Measurements from ENCODE around the gene CYP27C1.

Gene CYP27C1

DNA sequence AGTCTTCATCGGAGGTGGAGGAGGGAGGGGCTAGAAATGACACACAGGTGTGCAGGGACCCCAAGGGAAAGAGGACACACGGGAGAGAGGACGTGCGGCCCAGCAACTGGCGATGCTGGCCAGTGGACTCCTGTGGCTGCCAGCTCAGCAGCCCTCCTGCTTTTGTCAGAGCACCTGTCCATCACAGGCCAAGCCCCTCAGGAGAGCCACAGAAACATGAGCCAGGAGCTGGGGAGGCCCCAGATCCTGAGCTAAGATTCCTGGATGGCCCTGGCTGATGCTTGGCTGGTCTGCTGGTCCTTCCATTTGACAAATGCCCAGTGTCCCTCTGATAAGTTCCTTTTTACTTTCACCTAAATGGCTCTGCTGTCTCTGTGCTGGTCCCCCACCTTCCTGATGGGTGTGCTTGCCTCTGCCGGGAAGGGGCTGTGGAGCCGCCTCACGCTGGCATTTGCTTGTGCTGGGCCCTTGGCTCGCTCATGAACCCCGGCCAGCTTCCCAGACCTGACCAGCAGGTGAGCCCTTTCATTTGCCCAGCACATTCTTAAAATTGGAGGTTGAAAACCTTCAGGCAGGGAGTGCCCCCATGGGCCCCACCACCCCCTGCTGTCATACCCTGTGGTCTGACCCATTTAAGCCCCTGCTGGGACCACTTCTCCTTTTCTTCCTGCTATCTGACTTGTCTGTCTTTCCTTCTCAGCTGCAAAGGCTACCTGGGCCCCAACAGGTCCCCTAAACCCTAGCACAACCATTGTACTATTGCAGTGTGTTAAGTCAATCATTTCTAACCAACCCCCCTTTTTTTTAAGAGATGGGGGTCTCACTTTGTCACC, 37.3 kb downstream of the CYP27C1 start:
- H3K27me3 Mint-ChIP-seq (ENCODE audit: low read depth, poor library complexity) = peaks cover 4% of the 10 kb centered on the region
- H3K36me3 Mint-ChIP-seq (ENCODE audit: low read depth) = peaks cover 60% of the 10 kb centered on the region
- H3K4me3 Mint-ChIP-seq = no peak overlapping the region
- peak overlapping the region; percentile 61 for H3K27ac Mint-ChIP-seq
- no peak for DNase-seq
- H3K4me1 Mint-ChIP-seq = peaks cover 21% of the 10 kb centered on the region
- peaks cover 26% of the 10 kb centered on the region for H3K9me3 Mint-ChIP-seq
- TF ChIP-seq, protein P1, sequence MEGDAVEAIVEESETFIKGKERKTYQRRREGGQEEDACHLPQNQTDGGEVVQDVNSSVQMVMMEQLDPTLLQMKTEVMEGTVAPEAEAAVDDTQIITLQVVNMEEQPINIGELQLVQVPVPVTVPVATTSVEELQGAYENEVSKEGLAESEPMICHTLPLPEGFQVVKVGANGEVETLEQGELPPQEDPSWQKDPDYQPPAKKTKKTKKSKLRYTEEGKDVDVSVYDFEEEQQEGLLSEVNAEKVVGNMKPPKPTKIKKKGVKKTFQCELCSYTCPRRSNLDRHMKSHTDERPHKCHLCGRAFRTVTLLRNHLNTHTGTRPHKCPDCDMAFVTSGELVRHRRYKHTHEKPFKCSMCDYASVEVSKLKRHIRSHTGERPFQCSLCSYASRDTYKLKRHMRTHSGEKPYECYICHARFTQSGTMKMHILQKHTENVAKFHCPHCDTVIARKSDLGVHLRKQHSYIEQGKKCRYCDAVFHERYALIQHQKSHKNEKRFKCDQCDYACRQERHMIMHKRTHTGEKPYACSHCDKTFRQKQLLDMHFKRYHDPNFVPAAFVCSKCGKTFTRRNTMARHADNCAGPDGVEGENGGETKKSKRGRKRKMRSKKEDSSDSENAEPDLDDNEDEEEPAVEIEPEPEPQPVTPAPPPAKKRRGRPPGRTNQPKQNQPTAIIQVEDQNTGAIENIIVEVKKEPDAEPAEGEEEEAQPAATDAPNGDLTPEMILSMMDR (IDR thresholded peaks at IDR 0.05) = no peak

DNA sequence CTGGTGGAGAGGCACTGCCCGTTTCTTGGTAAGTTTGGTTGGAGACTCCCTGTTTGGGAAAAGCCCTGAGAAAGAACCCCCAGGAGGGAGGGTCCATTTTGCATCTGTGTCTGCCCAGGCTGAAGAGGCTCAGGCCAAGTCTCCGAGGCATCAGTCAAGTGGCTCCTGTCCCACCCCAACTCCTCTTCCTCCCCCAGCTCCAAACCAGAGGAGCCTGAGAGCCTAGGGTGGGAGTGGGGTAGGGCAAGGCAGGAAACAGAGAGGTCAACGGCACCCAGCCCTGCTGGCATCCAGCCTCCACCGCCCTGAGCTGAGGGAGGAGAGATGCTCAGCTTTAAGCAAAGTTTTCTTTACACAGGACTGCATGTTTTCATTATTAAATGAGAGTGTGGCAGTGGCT, 38.2 kb downstream of the CYP27C1 start:
- Mint-ChIP-seq H3K4me1 (peaks cover 23% of the 10 kb centered on the region), H3K36me3 (ENCODE audit: low read depth) (peaks cover 50% of the 10 kb centered on the region), H3K9me3 (peaks cover 26% of the 10 kb centered on the region), H3K4me3 (no peak overlapping the region), H3K27me3 (ENCODE audit: low read depth, poor library complexity) (no peaks in the 10 kb centered on the region), H3K27ac (no peak overlapping the region)
- DNase-seq = no peak
- TF ChIP-seq, protein P1 (IDR thresholded peaks at IDR 0.05) = no peak

DNA sequence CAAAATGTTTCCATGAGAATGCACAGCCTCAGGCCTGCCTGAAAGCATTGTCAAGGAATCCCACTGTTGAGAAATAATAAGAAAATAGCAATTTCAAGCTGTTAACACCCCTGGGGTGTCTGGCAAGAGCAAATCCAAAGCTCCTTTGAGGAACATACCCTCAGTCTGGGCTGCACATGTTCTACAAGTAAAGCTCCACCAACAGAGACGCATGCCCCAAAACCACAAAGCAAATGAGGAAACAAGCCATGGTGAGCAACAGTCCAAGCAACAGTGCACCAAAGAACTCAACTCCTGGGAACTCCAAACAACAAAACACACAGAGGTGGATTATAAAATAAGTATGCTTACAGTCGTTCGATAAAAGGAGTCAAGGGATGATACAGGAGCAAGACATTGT, 40.3 kb downstream of the CYP27C1 start:
- Mint-ChIP-seq H3K4me1 (peaks cover 39% of the 10 kb centered on the region), H3K27ac (no peak overlapping the region)
- DNase-seq = no peak

DNA sequence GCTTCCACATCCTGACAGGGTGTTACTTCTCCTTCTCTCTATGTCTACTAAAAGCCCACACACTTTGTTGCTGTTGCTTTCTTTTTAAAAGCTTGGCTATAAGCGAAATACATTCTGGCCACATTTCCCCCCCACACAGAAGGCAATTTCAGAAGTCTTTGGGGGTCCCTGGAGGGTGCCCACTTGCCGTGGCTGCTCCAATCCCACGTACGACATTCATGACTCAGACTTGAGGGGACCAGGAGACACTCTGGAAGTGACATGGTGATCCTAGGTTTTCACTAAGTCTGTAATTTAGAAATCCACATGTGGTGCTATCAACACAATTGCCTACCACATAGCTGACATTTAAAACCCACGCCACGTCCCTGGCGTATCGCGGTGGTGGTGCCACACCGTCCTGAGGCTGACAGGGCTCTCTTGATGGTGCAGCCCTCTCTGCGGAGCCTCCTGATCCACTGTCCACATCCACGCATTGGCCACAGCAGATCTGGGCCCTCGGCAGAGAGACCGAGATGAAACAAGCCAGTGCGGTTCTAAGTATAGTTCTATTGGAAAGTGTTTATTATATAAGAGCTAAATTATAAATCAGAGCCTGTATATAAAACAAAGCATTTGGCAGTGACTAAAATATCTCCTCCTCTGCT, 42.4 kb downstream of the CYP27C1 start:
- TF ChIP-seq, protein P1 (IDR thresholded peaks at IDR 0.05) = no peak
- Mint-ChIP-seq H3K9me3 (peaks cover 26% of the 10 kb centered on the region), H3K4me3 (no peak overlapping the region), H3K36me3 (ENCODE audit: low read depth) (peaks cover 25% of the 10 kb centered on the region), H3K27ac (no peak overlapping the region), H3K4me1 (peaks cover 37% of the 10 kb centered on the region), H3K27me3 (ENCODE audit: low read depth, poor library complexity) (no peaks in the 10 kb centered on the region)
- no peak for DNase-seq

More for the DNA sequence above, 40.3 kb downstream of the CYP27C1 start:
- peaks cover 34% of the 10 kb centered on the region for H3K36me3 Mint-ChIP-seq (ENCODE audit: low read depth)
- peaks cover 26% of the 10 kb centered on the region for H3K9me3 Mint-ChIP-seq
- no peak overlapping the region for H3K4me3 Mint-ChIP-seq
- TF ChIP-seq, protein P1 (IDR thresholded peaks at IDR 0.05) = no peak
- no peaks in the 10 kb centered on the region for H3K27me3 Mint-ChIP-seq (ENCODE audit: low read depth, poor library complexity)

DNA sequence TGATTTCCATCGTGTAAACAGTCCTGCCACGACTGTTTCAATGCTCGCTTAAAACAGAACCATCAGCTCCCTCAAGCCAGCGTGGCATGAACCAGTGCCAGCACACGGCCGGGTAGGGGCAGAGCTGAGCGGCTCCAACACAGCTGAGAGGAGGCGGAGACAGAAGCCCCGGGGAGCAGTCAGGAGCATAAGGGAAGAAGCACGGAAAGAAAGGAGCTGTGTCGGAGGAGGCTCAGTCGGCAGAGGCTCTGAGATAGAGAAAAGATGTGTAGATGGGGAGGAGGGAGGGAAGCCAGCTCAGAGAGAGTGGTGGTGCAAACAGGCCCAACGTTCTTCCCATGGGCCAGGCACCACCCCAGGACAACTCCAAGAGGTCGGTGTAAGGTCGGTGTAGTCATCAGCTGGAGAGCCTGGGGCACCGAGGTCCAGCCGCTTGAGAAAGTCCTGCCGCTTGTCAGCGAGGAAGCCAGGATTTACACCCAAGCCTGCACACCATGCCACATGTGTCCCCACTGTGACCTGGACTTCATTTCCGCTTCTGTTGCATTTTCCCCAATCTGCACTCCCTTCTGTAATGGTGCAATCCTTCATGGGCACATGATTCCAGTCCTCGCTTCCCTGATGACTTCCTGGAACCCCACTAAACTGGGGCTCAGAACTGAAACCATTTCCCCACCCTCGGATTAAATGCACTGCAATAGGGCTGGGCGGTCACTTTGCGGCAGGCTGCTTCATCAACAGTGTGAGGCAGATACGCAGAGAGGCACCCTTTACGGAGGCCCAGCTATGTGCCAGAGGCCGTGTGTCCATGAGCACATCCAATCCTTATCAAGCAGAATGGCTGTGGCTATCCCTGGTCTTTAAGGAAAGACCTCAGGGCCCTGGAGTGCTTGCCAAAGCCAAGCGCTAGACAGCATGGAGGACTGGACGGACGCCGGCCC, 43.5 kb downstream of the CYP27C1 start:
- Mint-ChIP-seq H3K36me3 (ENCODE audit: low read depth) (peaks cover 25% of the 10 kb centered on the region), H3K9me3 (peaks cover 26% of the 10 kb centered on the region), H3K27me3 (ENCODE audit: low read depth, poor library complexity) (no peaks in the 10 kb centered on the region), H3K4me1 (peaks cover 38% of the 10 kb centered on the region), H3K27ac (peak overlapping the region; percentile 57), H3K4me3 (peak overlapping the region; percentile 41)
- DNase-seq = peak; percentile 15
- TF ChIP-seq, protein P1 (IDR thresholded peaks at IDR 0.05) = no peak

All from nephron progenitor cell (in vitro differentiated cells).